ENCODE data around the gene NAGK. TPM values are rescaled to one million over a fixed set of nuclear protein-coding genes. Genes with fewer than 3 reads are reported as not detected.

NAGK gene
- total RNA-seq, 1 experiment from 2014 or later: 58.9 TPM

GRCh38 chr2:71069376-71069775, 928 bp downstream of the NAGK start:
- no peak overlapping the region for H3K27ac Mint-ChIP-seq

More at GRCh38 chr2:71069376-71069775, 928 bp downstream of the NAGK start:
- Mint-ChIP-seq H3K9me3 (no peaks in the 10 kb centered on the region), H3K36me3 (peaks cover 26% of the 10 kb centered on the region), H3K27me3 (ENCODE audit: low read depth) (no peaks in the 10 kb centered on the region; the same call in 1 of the 2 replicates), H3K4me1 (peaks cover 32% of the 10 kb centered on the region), H3K4me3 (peak overlapping the region; percentile 97)
- ChIA-PET POLR2A (interaction anchor here (1.1 to 2.2 kb wide), 3 partner anchors 31 to 384 kb away, joined by 3 to 6 read pairs (median 5); partner anchors contain the start of gene DYSF), CTCF (interaction anchor here (0.6 to 6.8 kb wide), 11 partner anchors 13 to 109 kb away, joined by 3 to 56 read pairs (median 7); no protein-coding TSS in a partner anchor)
- no peak for ATAC-seq
- DNase-seq (ENCODE audit: low spot score): no peak
- TF ChIP-seq ZBTB43 (CRISPR knock-in tag; IDR thresholded peaks at IDR 0.05) (no peak), KAT7 (CRISPR knock-in tag; IDR thresholded peaks at IDR 0.05; ENCODE audit: borderline replicate concordance) (no peak), HMGXB4 (CRISPR knock-in tag; IDR thresholded peaks at IDR 0.05) (no peak), ZNF263 (CRISPR knock-in tag; IDR thresholded peaks at IDR 0.05; ENCODE audit: low read depth) (no peak), CDX4 (CRISPR knock-in tag; IDR thresholded peaks at IDR 0.05; ENCODE audit: borderline replicate concordance) (no peak), USF1 (CRISPR knock-in tag; IDR thresholded peaks at IDR 0.05) (no peak), ZNF317 (CRISPR knock-in tag; IDR thresholded peaks at IDR 0.05; ENCODE audit: borderline replicate concordance, low read depth) (no peak), ZNF416 (CRISPR knock-in tag; IDR thresholded peaks at IDR 0.05) (no peak), CREM (CRISPR knock-in tag; IDR thresholded peaks at IDR 0.05) (no peak), ZNF219 (CRISPR knock-in tag; IDR thresholded peaks at IDR 0.05; ENCODE audit: borderline replicate concordance) (no peak), ATF1 (CRISPR knock-in tag; IDR thresholded peaks at IDR 0.05) (no peak), IRF1 (CRISPR knock-in tag; IDR thresholded peaks at IDR 0.05) (no peak), E2F4 (CRISPR knock-in tag; IDR thresholded peaks at IDR 0.05; ENCODE audit: borderline replicate concordance, low read depth) (no peak), JUN (CRISPR knock-in tag; IDR thresholded peaks at IDR 0.05) (no peak), CTCF (IDR thresholded peaks at IDR 0.05) (no peak), PRDM15 (CRISPR knock-in tag; IDR thresholded peaks at IDR 0.05) (no peak)
